Measurements from ENCODE around the gene FALEC. TPM values are rescaled to one million over a fixed set of nuclear protein-coding genes. Genes with fewer than 3 reads are reported as not detected.

Gene FALEC
- total RNA-seq, 2 donors from 2014 or later: not detected

DNA sequence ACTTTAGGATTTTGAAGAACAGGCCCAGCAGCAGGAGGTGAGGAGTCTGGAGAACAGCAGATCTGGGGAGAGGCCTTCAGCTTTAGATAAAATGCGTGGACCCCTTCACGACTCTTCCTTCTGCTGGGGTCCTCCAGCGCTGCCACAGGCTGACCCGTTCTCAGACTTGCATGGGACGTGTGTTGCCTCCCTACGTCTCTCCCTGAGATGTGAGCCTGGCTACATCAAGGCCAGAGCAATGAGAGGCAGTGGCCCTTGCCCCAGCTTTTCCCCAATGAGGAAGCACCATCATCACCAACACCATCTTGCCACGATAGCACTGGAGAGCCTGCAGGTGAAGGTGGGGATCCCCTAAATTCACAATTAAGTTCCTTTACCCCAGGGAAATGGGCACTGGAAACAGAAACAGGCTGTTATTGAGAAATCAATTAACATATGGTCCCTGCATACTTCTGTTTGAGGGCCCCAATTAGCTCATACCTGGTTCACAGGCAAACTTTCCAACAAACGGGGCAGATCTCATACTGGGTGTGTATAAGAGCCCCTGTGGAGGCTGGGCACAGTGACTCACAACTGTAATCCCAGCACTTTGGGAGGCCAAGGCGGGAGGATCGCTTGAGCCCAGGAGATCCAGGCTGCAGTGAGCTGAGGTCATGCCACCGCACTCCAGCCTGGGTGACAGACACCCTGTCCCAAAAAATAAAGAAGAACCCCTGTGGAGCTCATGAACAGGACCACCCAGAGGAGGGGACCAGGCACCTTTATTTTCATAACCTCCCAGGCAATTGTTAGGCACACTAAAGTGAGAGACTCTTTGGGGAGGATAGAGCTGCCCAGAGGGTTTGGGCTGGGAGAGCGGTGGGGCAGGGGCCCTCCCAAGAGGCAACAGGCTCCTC lies 21.5 kb downstream of the FALEC start:
- H3K9me3 ChIP-seq: no peaks in the 10 kb centered on the region
- H3K4me1 ChIP-seq: peaks cover 0 to 43% of the 10 kb centered on the region in 2 donors
- TF ChIP-seq, protein P1, sequence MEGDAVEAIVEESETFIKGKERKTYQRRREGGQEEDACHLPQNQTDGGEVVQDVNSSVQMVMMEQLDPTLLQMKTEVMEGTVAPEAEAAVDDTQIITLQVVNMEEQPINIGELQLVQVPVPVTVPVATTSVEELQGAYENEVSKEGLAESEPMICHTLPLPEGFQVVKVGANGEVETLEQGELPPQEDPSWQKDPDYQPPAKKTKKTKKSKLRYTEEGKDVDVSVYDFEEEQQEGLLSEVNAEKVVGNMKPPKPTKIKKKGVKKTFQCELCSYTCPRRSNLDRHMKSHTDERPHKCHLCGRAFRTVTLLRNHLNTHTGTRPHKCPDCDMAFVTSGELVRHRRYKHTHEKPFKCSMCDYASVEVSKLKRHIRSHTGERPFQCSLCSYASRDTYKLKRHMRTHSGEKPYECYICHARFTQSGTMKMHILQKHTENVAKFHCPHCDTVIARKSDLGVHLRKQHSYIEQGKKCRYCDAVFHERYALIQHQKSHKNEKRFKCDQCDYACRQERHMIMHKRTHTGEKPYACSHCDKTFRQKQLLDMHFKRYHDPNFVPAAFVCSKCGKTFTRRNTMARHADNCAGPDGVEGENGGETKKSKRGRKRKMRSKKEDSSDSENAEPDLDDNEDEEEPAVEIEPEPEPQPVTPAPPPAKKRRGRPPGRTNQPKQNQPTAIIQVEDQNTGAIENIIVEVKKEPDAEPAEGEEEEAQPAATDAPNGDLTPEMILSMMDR (IDR thresholded peaks at IDR 0.05): no peak
- no peaks in the 10 kb centered on the region for H3K36me3 ChIP-seq
- peak overlapping the region in 1 of 2 donors; percentile 66 for H3K27ac ChIP-seq
- no peak overlapping the region for H3K4me3 ChIP-seq
- no peaks in the 10 kb centered on the region for H3K27me3 ChIP-seq
- no peak for DNase-seq (ENCODE audit: low spot score)

DNA sequence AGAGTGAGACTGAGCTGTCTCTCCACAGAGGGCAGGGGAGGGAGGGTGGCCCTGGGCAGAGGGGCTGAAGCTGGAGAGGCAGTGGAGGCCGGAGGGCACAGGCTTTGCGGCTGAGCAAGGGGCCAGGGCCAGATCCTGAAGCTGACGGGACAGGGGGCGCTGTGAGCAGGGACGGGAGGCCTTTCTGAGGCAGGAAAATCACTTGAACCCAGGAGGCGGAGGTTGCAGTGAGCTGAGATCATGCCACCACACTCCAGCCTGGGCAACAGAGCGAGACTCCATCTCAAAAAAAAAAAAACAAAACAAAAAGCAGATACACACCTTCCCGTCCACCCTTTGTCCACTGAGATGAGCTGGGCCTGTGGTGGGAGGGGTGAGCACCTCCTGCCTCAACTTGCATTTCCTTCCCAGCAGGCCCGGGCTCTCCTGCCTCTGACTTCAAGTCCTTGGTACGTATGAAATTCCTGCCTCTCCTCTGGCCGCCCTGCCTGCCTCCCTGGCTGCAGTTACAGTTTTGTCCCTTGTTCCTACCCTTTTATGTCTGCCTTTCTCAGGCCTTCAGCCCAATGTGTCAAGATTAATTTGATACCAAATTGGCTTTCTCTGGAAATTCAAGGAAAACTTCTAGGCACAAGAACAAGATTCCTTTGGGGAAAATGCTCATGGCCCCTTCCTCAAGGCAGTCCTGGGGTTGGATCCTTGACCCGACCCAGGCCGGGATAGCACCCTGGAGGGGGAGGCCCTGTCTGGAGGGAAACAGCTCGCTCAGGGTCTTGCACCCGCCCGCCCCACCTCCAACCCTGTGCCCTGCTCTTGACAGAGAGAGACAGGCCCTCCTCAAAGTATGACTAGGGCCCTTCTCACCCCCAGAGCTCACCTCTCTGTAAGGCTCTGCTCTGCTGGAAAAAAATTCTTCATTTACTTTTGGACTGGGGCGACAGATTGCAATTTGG lies 22.5 kb downstream of the FALEC start:
- Histone ChIP-seq H3K4me3 (no peak overlapping the region), H3K9me3 (no peaks in the 10 kb centered on the region), H3K27ac (peak overlapping the region in 1 of 2 donors; percentile 66), H3K4me1 (peaks cover 0 to 34% of the 10 kb centered on the region in 2 donors), H3K27me3 (no peaks in the 10 kb centered on the region), H3K36me3 (no peaks in the 10 kb centered on the region)
- TF ChIP-seq, protein P1 (IDR thresholded peaks at IDR 0.05): no peak
- DNase-seq (ENCODE audit: low spot score): no peak

DNA sequence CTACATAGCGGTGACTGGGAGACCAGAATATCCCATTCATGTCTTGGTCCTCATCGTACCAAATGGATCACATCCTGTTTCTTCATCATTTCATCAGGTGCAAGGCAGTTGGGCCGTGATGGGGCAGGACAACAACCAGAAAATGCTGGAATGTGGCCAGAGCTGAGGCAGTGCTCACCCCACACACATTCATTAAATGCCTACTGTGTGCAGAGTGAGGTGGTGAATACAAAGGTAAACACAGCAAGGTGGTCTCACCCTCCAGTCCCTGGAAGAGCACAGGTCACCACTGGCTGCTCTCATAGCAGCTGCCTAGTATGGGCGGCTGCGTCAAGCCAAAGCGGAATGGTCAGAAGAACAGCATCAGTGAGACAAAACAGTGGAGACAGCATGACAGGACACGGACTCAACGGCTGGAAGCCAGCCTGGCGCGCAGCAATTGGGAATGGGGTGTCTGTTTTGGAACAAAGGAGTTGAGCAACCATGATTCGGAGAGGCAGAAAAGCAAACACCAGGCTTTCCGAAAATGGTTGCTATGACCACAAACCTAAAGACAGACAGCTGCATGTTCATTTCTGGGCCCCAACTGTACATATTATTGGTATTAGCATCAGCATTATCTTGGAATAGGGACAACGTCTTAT lies 28.1 kb downstream of the FALEC start:
- Histone ChIP-seq H3K27ac (peak overlapping the region; percentile 10 to 64), H3K4me3 (no peak overlapping the region), H3K27me3 (no peaks in the 10 kb centered on the region), H3K36me3 (no peaks in the 10 kb centered on the region), H3K9me3 (no peaks in the 10 kb centered on the region), H3K4me1 (peaks cover 0 to 10% of the 10 kb centered on the region in 2 donors)
- peak; percentile 89 for DNase-seq (ENCODE audit: low spot score)
- TF ChIP-seq, protein P1 (IDR thresholded peaks at IDR 0.05): no peak

DNA sequence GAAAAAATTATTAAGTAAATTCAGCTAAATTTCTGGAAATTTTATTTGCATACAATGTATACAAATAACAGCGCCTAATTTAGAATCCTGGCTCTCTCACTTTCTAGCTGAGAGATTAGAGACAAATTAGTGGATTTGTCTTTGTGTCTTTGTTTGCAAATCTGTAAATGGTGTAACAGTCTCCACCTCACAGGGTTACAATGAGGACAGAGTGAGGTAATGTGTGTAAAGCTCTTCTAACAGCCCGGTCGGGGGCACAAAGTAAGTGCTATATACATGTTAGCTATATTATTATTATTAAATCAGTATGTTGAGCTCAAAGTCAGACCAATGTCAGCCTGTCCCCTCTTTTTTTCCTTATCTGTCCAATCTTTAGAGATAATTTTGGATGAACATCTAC lies 28.7 kb downstream of the FALEC start:
- TF ChIP-seq, protein P1 (IDR thresholded peaks at IDR 0.05): no peak
- Histone ChIP-seq H3K36me3 (no peaks in the 10 kb centered on the region), H3K4me1 (peaks cover 0 to 9% of the 10 kb centered on the region in 2 donors), H3K9me3 (no peaks in the 10 kb centered on the region), H3K27ac (peak overlapping the region; percentile 10 to 64), H3K4me3 (no peak overlapping the region), H3K27me3 (no peaks in the 10 kb centered on the region)
- DNase-seq (ENCODE audit: low spot score): no peak

- Histone ChIP-seq H3K27ac (peak overlapping the region in 1 of 2 donors; percentile 64), H3K4me3 (no peak overlapping the region), H3K27me3 (no peaks in the 10 kb centered on the region), H3K36me3 (no peaks in the 10 kb centered on the region), H3K4me1 (peaks cover 0 to 22% of the 10 kb centered on the region in 2 donors), H3K9me3 (no peaks in the 10 kb centered on the region)
- TF ChIP-seq, protein P1 (IDR thresholded peaks at IDR 0.05): no peak
- DNase-seq (ENCODE audit: low spot score): no peak
These were observed 30.0 kb downstream of the FALEC start for GRCh38 chr1:150545486-150546032.

Data from right atrium auricular region (tissue), 2 donors.